ENCODE measurements around the gene FAM209B.
"Not testable (repeated sequence)": the region's sequence is repeated elsewhere in the genome, so short reads cannot be mapped to it uniquely, and the experiment has no call there.

Gene FAM209B

DNA sequence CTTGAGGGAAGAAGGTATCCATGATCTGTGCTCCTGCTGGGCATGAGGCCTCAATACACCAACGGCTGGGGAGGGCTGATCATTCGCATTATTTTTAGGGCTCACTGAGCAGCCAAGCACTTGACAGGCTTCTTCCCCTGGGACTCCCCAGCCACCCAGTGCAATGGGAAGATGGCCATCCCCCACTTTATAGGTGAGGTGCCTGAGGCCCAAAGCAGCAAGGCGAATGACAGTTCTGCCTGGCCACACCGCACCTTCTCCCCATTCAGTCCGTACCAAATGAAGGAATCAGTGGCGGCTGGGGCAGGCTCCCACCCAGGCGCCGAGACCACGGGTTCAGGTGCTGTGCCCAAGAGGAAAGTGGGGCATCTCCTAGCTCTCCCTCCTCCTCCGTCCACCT is 12.9 kb upstream of the FAM209B start:
- H3K27me3 ChIP-seq (ENCODE audit: low read length), result no peaks in the 10 kb centered on the region
- no peaks in the 10 kb centered on the region for H3K9me2 ChIP-seq (replicated peaks; ENCODE audit: insufficient read depth, low read length)
- H3K4me2 ChIP-seq (ENCODE audit: low read depth, low read length, poor library complexity, severe bottlenecking), result no peak overlapping the region
- H3K27ac ChIP-seq (ENCODE audit: low read depth, low read length), result no peak overlapping the region
- TF ChIP-seq EZH2phosphoT487 (conservative IDR thresholded peaks at IDR 0.05; ENCODE audit: low read length), result no peak
- TF ChIP-seq, protein P1, sequence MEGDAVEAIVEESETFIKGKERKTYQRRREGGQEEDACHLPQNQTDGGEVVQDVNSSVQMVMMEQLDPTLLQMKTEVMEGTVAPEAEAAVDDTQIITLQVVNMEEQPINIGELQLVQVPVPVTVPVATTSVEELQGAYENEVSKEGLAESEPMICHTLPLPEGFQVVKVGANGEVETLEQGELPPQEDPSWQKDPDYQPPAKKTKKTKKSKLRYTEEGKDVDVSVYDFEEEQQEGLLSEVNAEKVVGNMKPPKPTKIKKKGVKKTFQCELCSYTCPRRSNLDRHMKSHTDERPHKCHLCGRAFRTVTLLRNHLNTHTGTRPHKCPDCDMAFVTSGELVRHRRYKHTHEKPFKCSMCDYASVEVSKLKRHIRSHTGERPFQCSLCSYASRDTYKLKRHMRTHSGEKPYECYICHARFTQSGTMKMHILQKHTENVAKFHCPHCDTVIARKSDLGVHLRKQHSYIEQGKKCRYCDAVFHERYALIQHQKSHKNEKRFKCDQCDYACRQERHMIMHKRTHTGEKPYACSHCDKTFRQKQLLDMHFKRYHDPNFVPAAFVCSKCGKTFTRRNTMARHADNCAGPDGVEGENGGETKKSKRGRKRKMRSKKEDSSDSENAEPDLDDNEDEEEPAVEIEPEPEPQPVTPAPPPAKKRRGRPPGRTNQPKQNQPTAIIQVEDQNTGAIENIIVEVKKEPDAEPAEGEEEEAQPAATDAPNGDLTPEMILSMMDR (IDR thresholded peaks at IDR 0.05; ENCODE audit: insufficient read depth, low read length, poor library complexity, severe bottlenecking), result no peak
- H3K36me3 ChIP-seq (ENCODE audit: low read length), result peaks cover 20% of the 10 kb centered on the region
- H4K20me1 ChIP-seq (ENCODE audit: low read depth, low read length), result no peaks in the 10 kb centered on the region
- no peak overlapping the region for H3K9ac ChIP-seq (ENCODE audit: low read length)
- no peak overlapping the region for H2AFZ ChIP-seq (ENCODE audit: low read depth, low read length, severe bottlenecking)
- H3K79me2 ChIP-seq (ENCODE audit: insufficient read depth, low read length), result no peaks in the 10 kb centered on the region
- peaks cover 5% of the 10 kb centered on the region for H3K9me3 ChIP-seq (ENCODE audit: insufficient read depth, low read length)
- no peaks in the 10 kb centered on the region for H3F3A ChIP-seq (ENCODE audit: insufficient read depth)
- no peak overlapping the region for H3K4me3 ChIP-seq (ENCODE audit: insufficient read depth, low read length, poor library complexity, severe bottlenecking)

DNA sequence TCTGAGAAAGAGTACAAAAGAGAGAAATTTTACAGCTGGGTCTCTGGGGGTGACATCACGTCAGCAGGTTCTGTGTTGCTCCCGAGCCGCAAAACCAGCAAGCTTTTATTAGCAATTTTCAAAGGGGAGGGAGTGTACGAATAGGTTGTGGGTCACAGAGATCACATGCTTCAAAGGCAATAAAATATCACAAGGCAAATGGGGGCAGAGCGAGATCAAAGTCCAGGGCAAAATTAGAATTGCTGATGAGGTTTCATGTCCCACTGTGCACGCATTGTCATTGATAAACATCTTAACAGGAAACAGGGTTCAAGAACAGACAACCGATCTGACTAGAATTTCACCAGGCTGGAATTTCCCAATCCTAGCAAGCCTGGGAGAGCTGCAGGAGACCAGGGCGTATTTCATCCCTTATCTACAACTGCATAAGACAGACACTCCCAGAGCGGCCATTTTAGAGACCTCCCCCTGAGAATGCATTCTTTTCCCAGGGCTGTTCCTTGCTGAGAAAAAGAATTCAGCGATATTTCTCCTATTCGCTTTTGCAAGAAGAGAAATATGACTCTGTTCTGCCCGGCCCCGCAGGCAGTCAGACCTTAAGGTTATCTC is 12.2 kb upstream of the FAM209B start:
- H3K9ac ChIP-seq (ENCODE audit: low read length); H2AFZ ChIP-seq (ENCODE audit: low read depth, low read length, severe bottlenecking); H3K9me3 ChIP-seq (ENCODE audit: insufficient read depth, low read length); H3K4me3 ChIP-seq (ENCODE audit: insufficient read depth, low read length, poor library complexity, severe bottlenecking); H3K27me3 ChIP-seq (ENCODE audit: low read length); H3K4me2 ChIP-seq (ENCODE audit: low read depth, low read length, poor library complexity, severe bottlenecking); H3F3A ChIP-seq (ENCODE audit: insufficient read depth); H3K27ac ChIP-seq (ENCODE audit: low read depth, low read length); H3K9me2 ChIP-seq (replicated peaks; ENCODE audit: insufficient read depth, low read length); H4K20me1 ChIP-seq (ENCODE audit: low read depth, low read length); H3K79me2 ChIP-seq (ENCODE audit: insufficient read depth, low read length): not testable (repeated sequence)
- H3K36me3 ChIP-seq (ENCODE audit: low read length), result peaks cover 20% of the 10 kb centered on the region

DNA sequence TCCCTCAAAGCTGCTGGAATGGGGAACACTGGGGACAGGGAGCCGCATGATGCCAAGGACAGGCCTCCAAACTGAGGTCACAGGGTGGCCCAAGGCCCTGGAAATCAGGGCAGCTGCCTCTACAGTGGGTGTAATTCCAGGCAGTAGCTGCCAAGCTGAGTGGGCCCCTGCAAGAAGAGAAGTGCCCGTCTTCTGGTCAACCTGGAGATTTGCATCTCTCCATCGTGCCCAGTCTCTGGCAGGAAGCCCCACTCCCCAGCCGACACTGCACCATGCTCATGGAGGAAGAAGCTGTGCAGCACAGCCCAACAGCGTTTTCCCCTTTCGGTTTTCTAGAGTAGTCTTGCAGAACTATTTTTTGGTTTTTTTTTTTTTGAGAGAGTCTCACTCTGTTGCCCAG is 10.7 kb upstream of the FAM209B start:
- Histone ChIP-seq H3K4me2 (ENCODE audit: low read depth, low read length, poor library complexity, severe bottlenecking) (no peak overlapping the region), H3K27ac (ENCODE audit: low read depth, low read length) (no peak overlapping the region), H3K9ac (ENCODE audit: low read length) (no peak overlapping the region), H3F3A (ENCODE audit: insufficient read depth) (no peaks in the 10 kb centered on the region), H3K4me3 (ENCODE audit: insufficient read depth, low read length, poor library complexity, severe bottlenecking) (no peak overlapping the region), H2AFZ (ENCODE audit: low read depth, low read length, severe bottlenecking) (no peak overlapping the region), H3K9me2 (replicated peaks; ENCODE audit: insufficient read depth, low read length) (no peaks in the 10 kb centered on the region), H3K79me2 (ENCODE audit: insufficient read depth, low read length) (no peaks in the 10 kb centered on the region), H3K9me3 (ENCODE audit: insufficient read depth, low read length) (peaks cover 5% of the 10 kb centered on the region), H4K20me1 (ENCODE audit: low read depth, low read length) (no peaks in the 10 kb centered on the region), H3K27me3 (ENCODE audit: low read length) (no peaks in the 10 kb centered on the region), H3K36me3 (ENCODE audit: low read length) (peaks cover 20% of the 10 kb centered on the region)
- TF ChIP-seq, protein P1 (IDR thresholded peaks at IDR 0.05; ENCODE audit: insufficient read depth, low read length, poor library complexity, severe bottlenecking), result no peak
- TF ChIP-seq EZH2phosphoT487 (conservative IDR thresholded peaks at IDR 0.05; ENCODE audit: low read length), result no peak

DNA sequence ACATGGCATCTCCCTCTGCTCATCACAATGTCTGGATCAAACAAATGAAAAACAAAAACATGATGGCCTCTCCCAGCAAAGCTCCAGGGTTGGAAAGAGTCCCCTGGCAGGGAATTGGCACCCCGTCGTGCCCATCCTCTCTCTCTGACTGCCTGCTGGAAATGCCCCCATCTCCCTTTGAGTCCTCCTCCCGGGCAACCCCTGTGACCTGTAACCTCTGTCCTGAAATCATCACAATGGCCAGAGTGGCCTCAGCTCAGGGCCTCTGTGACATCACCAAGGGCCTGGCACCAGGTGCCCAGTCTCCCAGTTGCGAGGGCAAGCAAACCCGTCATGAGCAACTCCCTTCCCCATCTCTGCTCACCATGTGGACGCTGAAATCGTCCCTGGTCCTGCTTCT is 8.6 kb upstream of the FAM209B start, which contains the start of gene FAM209A:
FAM209A (plus strand) TSS at position 301 of the 400 bp plus-strand sequence; CDS start at position 366, 65 bp downstream.
- H3K79me2 ChIP-seq (ENCODE audit: insufficient read depth, low read length); H3K9ac ChIP-seq (ENCODE audit: low read length); H3K27me3 ChIP-seq (ENCODE audit: low read length); H3K27ac ChIP-seq (ENCODE audit: low read depth, low read length); H3K4me3 ChIP-seq (ENCODE audit: insufficient read depth, low read length, poor library complexity, severe bottlenecking); H3K4me2 ChIP-seq (ENCODE audit: low read depth, low read length, poor library complexity, severe bottlenecking); H4K20me1 ChIP-seq (ENCODE audit: low read depth, low read length); H3K9me3 ChIP-seq (ENCODE audit: insufficient read depth, low read length); H3F3A ChIP-seq (ENCODE audit: insufficient read depth); H2AFZ ChIP-seq (ENCODE audit: low read depth, low read length, severe bottlenecking); H3K9me2 ChIP-seq (replicated peaks; ENCODE audit: insufficient read depth, low read length): not testable (repeated sequence)
- H3K36me3 ChIP-seq (ENCODE audit: low read length), result peaks cover 10% of the 10 kb centered on the region; the same call in 1 of the 2 replicates

Measured in SU-DHL-6 (cell line).